Myocyte (in vitro differentiated cells): Measurements from ENCODE around the gene TOR2A. TPM values are rescaled to one million over a fixed set of nuclear protein-coding genes. Genes with fewer than 3 reads are reported as not detected.
"Not testable (repeated sequence)": the region's sequence is repeated elsewhere in the genome, so short reads cannot be mapped to it uniquely, and the experiment has no call there.

Experiments used
- DNase-seq: peaks from one replicate; pipeline ENCODE4 v3.0.0-alpha.2; 2012; ENCODE audit warnings: low read depth
- total RNA-seq: library from RNA; depleted of rRNA; stranded (reverse); fragments of >200 nt; gene quantifications from 2 replicates; pipeline ENCODE4 v1.2.3, GENCODE V29; 2014

The TOR2A gene
- total RNA-seq, 1 donor from 2014 or later, result 7.4 TPM

- no peak for DNase-seq
Observed at GRCh38 chr9:127769101-127769500, 34.0 kb upstream of the TOR2A start.

- DNase-seq, result no peak
Observed at GRCh38 chr9:127768698-127769097, 33.6 kb upstream of the TOR2A start.

DNA sequence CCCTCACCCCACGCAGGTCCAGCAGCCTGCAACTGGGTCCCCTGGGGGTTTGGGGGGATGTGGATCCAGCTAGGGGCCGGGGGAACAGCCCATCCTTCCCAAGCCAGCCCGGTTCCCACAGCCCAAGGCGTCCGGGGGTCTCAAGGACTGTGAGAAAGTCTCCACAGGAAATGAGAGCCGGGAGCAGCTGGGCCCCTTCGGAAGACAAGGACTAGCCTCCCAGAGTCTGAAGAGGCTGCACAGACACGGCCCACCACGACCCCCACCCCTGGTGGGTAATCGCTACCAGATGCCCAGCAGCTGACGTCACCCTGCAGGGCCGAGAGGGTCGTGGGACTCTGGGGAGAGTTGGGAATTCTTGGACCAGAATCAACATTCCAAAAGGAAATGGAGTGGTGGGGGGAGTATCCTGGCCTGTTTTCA lies 32.8 kb upstream of the TOR2A start:
- no peak for DNase-seq

- DNase-seq, result no peak
Observed at GRCh38 chr9:127767410-127767809, 32.3 kb upstream of the TOR2A start.

DNA sequence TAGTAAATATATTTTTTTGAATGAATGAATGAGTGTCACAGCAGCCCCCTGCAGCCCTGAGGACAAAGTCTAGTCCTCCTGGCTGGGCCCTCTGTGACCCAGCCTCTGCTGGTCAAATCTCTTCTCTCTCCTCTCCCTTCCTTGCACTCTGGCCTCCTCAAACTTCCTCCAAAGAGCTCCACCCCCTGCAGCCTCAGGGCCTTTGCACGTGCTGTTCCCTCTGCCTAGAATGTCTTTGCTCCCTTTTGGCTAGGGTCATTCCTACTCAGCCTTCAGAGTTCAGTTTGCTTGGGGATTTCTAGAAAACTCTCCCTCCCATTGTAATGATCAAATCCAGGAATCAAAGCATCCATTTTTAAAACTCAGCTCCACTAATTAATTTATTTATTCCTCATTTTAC lies 30.3 kb upstream of the TOR2A start:
- no peak for DNase-seq

DNA sequence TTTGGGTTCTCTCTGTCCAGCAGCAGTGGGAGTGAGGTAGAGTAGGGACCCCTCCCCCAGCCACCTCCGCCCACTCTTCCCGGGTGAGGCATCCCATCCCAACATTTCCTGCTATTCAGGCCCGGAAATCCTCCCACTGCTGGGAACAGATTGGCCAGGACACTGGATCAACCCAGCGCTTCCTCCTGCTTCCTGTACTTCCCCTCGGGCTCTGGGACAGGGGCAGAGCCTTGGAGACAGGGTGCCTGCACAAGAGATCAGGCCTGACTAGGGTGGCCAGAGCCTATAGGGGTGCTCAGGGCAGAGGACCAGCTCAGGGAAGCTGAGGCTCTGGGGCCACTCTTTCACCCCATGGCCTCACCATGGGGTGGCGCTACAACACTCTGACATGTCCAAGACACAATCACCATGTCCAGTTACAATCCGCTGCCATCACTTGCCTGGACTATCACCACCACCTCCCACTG lies 28.9 kb upstream of the TOR2A start:
- DNase-seq, result no peak

- no peak for DNase-seq
Observed at GRCh38 chr9:127762111-127762676, 27.1 kb upstream of the TOR2A start.

- no peak for DNase-seq
Observed at GRCh38 chr9:127761491-127761956, 26.4 kb upstream of the TOR2A start.

DNA sequence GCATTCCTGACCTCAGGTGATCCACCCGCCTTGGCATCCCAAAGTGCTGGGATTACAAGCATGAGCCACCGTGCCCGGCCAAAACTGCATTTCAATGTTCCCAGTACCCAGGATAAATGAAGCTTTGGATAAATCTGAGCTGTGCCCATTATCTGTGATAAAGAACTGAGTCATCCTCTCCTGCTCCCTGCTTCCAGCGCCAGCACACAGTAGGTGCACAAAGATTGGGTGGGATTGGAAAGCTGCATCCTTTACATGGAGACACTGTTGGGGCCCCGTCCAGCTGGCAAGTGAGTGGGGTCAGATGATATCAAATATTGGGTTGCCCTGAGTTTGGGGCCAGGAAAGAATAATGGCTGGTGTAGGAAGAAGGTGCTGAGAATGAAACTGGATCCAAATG lies 26.0 kb upstream of the TOR2A start:
- DNase-seq, result no peak

DNA sequence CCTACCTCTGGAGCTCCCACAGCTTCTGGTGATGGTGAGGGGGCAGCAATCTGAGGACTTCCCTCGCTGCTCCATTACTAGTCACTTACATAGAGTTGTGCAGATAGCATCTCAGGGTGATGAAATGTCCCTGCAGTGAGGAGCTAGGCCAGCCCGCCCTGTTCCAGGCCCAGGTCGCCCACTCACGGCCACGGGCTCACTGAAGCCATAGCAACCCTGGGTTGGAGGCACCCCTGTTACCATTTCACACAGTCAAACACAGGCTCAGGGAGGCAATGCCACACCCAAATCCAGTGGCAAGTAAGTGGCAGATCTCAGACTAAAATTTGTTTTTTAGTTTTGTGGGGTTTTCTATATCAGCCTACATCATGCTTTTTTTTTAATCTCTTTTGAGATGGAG lies 23.7 kb upstream of the TOR2A start:
- DNase-seq, result no peak

DNA sequence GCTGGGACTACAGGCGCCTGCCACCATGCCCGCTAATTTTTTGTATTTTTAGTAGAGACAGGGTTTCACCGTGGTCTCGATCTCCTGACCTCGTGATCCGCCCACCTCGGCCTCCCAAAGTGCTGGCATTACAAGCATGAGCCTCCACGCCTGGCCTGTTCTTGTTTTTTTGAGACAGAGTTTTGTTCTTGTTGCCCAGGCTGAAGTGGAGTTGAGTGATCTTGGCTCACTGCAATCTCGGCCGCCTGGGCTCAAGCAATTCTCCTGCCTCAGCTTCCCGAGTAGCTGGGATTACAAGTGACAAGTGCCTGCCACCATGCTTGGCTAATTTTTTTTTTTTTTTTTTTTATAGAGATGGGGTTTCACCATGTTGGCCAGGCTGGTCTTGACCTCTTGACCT lies 21.7 kb upstream of the TOR2A start:
- not testable (repeated sequence) for DNase-seq

DNA sequence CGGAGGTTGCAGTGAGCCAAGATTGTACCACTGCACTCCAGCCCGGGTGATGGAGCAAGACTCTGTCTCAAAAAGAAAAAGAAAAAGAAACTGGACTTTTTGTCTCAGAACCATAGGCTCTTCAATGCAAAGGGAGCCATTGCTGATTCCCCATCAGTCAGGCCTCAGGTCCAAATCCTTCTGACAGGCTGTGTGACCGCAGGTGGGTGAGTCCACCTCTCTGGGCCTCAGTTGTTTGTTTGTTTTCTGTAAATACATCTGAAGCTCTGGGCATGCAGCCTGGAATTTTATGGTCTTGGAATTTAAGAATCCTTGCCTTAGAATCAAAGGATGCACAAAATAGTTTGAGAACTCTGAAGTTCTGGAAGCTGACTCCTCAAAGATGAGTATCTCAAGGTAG lies 21.1 kb upstream of the TOR2A start:
- DNase-seq, result no peak

- DNase-seq, result no peak
Observed at GRCh38 chr9:127755061-127756060, 20.3 kb upstream of the TOR2A start.

DNA sequence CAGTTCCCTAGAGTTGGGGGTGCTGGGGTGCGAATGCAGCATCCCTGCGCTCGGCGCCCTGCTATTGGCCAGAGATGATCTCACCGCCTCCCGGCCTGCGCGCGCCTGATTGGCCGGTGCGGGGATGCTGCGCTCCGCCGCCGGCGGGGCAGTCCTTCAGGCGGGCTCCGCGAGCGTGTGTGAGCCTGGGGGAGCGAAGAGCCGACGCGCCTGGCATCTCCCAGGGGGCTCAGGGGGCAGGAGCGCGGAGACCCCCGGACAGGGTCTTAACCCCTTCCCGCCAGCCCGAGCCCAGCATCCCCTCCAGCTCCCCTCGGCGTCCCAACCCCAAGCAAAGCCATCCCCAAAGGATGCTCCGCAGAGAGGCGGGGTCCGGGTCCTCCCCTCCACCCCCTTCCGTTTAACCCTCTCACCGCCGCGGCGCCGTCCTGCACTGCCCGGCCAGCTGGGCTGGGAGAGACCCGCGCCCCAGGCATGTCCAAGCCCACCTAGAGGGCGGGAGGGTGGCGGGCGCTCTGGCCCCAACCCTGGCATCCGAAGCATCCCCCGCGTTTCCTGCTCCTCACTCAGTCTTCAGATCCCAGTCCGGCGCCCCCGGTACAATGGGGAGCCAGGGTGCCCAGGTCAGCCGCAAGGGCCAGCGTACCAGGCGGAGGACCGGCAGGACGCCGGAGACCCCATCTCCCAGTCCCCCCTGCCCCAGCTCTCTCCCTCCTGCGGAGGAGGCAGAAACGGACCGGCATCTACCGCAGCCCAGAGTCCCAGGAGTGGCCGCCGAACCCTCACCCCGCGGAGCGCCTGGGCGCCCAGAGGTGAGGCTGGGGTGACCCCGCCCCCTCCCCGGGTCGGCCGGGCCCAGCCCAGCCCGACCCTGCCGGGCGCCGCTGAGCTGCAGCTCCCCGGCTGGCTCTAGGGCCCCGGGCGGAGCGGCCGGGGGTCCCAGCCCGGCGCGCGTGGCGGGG lies 19.3 kb upstream of the TOR2A start:
- DNase-seq, result no peak

DNA sequence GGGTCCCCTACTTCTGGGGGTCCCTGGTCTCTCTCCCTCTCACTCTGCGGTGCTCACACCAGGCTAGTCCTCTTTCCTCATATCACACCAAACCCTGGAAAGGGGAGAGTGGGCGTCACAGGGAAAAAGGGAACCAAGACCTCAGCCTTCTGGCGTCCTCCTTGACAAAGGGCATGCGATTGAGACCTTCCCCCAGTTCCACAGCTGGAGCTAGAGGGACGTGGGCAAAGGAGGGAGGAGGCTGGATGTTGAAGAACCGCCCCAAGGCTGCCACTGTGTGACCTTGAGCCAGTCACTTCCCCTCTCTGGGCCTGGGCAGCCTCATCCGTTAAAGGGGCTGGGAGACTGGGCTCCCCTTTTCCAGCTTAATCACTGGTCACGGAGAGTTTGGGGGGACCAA lies 18.5 kb upstream of the TOR2A start:
- DNase-seq, result no peak

- no peak for DNase-seq
Observed at GRCh38 chr9:127753148-127753547, 18.1 kb upstream of the TOR2A start.

DNA sequence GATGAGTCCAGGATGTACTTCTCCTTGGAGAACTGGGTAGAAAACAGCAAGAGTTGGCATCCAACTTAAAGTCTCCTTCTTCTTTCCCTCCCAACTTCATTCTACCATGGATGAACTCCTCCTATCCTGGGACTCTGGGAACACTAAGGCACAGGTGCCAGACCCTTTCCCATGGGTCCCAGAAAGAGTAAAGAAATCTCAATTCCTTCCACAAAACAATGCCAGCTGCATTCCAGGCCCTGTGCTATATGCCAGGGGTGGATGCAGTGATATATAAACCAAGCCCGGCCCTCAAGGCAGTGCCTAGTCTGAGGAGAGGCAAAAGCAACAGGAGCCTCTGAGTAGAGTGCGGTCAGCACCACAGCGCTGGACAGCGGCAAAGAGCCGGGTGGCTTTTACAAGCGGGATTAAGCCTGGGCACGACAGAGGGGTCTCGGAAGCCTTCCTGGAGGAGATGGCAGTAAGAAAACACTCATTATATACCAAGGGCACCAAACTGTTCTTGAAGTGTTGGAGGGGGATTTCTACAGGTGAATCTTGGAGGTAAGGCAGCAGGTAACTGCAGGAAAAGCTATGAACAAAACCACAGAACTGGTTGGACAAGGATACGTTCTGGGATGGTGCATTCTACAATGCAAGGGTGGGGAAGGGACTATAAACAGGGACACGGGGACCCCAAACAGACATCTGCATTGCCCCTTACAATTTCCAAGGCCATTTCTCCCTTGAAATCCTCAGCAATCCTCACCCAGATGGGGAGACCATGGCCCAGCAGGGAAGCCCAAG lies 16.4 kb upstream of the TOR2A start:
- peak; percentile 47 for DNase-seq

- DNase-seq, result no peak
Observed at GRCh38 chr9:127749090-127749787, 14.1 kb upstream of the TOR2A start.

DNA sequence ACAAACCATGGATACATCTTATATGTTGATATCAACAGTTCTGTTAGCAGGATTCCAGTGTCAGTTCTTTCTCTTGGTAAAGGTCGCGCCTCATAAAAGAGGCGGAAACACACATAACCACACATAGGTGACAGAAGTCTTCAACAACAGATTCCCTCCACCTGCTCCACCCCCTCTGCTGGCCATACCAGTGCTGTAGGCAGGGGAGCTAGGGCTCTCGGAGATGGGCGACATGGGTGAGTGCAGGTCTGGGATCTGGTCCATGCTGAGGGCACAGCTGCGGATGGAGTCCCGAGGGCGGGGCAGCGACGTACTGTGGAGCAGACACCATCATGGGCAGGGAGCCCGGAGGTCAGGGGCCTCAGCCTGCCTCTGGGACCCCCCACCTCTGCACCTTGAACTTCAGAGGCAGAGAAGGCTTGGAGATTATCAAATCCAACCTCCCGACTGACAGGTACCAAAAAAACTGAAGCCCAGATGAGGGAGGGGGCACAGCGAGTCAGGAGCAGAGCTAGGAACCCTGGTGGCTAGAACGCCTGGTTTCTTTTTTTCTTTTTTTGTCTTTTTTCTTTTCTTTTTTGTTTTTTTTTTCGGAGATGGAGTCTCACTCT lies 12.0 kb upstream of the TOR2A start:
- DNase-seq, result no peak
